GDM1 (cell line): ENCODE data around the gene ZMYND19.
A peak's percentile ranks its signal among the peaks of the same experiment; 100 is the strongest.
"Not testable (repeated sequence)": the region's sequence is repeated elsewhere in the genome, so short reads cannot be mapped to it uniquely, and the experiment has no call there.

Experiments used
- DNase-seq: peaks from one replicate; lab custom pipeline; 2025; lab: John Stamatoyannopoulos, UW

Gene ZMYND19

GRCh38 chr9:137556069-137556838 lies 34.1 kb downstream of the ZMYND19 start:
- DNase-seq = no peak

- no peak for DNase-seq
Observed at GRCh38 chr9:137555179-137555578, 35.1 kb downstream of the ZMYND19 start.

- no peak for DNase-seq
Observed at GRCh38 chr9:137554349-137554748, 36.0 kb downstream of the ZMYND19 start.

GRCh38 chr9:137553654-137554053 lies 36.7 kb downstream of the ZMYND19 start:
- DNase-seq = not testable (repeated sequence)

- no peak for DNase-seq
Observed at GRCh38 chr9:137552022-137552768, 38.1 kb downstream of the ZMYND19 start.

- DNase-seq = peak; percentile 29
Observed at GRCh38 chr9:137551264-137552021, 38.9 kb downstream of the ZMYND19 start, which contains the start of gene MRPL41. Gene MRPL41 (plus strand): TSS chr9:137551879. CDS start chr9:137552082, 203 bp downstream.

GRCh38 chr9:137550958-137551263 lies 39.4 kb downstream of the ZMYND19 start:
- not testable (repeated sequence) for DNase-seq

GRCh38 chr9:137550231-137550621 lies 40.1 kb downstream of the ZMYND19 start, which contains the start of gene PNPLA7:
Gene PNPLA7 (minus strand): TSS chr9:137550402. CDS start chr9:137550197, 205 bp downstream.
- peak; percentile 6 for DNase-seq

- DNase-seq = no peak
Observed at GRCh38 chr9:137547687-137548543, 42.4 kb downstream of the ZMYND19 start.

GRCh38 chr9:137545123-137545522 lies 45.2 kb downstream of the ZMYND19 start:
- no peak for DNase-seq

- DNase-seq = no peak
Observed at GRCh38 chr9:137544176-137544760, 46.0 kb downstream of the ZMYND19 start.

- no peak for DNase-seq
Observed at GRCh38 chr9:137543237-137543963, 46.9 kb downstream of the ZMYND19 start.

GRCh38 chr9:137542486-137542885 lies 47.8 kb downstream of the ZMYND19 start:
- no peak for DNase-seq

GRCh38 chr9:137540536-137540935 lies 49.8 kb downstream of the ZMYND19 start:
- DNase-seq = no peak

- DNase-seq = no peak
Observed at GRCh38 chr9:137538058-137538457, 52.3 kb downstream of the ZMYND19 start.

GRCh38 chr9:137536594-137537131 lies 53.6 kb downstream of the ZMYND19 start:
- peak; percentile 50 for DNase-seq

- DNase-seq = no peak
Observed at GRCh38 chr9:137535120-137535428, 55.2 kb downstream of the ZMYND19 start.

GRCh38 chr9:137534256-137535119 lies 55.8 kb downstream of the ZMYND19 start:
- peak; percentile 25 for DNase-seq

GRCh38 chr9:137532891-137533468 lies 57.3 kb downstream of the ZMYND19 start:
- DNase-seq = not testable (repeated sequence)
